Gastroesophageal sphincter (tissue), 4 donors: Measurements from ENCODE around the gene ANKS4B. TPM values are rescaled to one million over a fixed set of nuclear protein-coding genes. Genes with fewer than 3 reads are reported as not detected.

Source experiments
- ATAC-seq: fragments of 150-250 bp; one replicate; pipeline ENCODE4 v1.9.1; 2016; ENCODE audit warnings: mild to moderate bottlenecking, moderate library complexity
- H3K27ac ChIP-seq, 4 donors: fragments of 200-600 bp; sonication (generic) in 3 of 4; 1 replicate in 3 of 4; 2 replicates in 1 of 4; pipeline ENCODE4 v1.5.1; 2016 to 2019
- H3K27me3 ChIP-seq: fragments of 200-600 bp; sonication (generic); one replicate; pipeline ENCODE4 v1.5.1; 2019
- H3K36me3 ChIP-seq, 2 donors: fragments of 200-600 bp; sonication (generic); one replicate each; pipeline ENCODE4 v1.5.1; 2019; ENCODE audit warnings: control low read depth in 1 of 2
- H3K4me1 ChIP-seq, 3 donors: fragments of 200-600 bp; sonication (generic); 1 replicate in 2 of 3; 2 replicates in 1 of 3; pipeline ENCODE4 v1.5.1; 2016 to 2019; ENCODE audit warnings: control low read depth in 2 of 3
- H3K4me3 ChIP-seq, 2 donors: fragments of 200-600 bp; sonication (generic); one replicate each; pipeline ENCODE4 v1.5.1; 2019; ENCODE audit warnings: mild to moderate bottlenecking in 1 of 2, moderate library complexity in 1 of 2
- H3K9me3 ChIP-seq, 3 donors: fragments of 200-600 bp; sonication (generic); one replicate each; pipeline ENCODE4 v1.5.1; 2017 to 2019; ENCODE audit warnings: control low read depth in 2 of 3
- EP300 ChIP-seq: sonication (generic); formaldehyde crosslinking; IDR thresholded peaks from one replicate; pipeline ENCODE4 v1.6.1; 2017; ENCODE audit warnings: antibody characterized with exemption, mild to moderate bottlenecking
- POLR2A ChIP-seq, 2 donors: fragments of 450-650 bp; IDR thresholded peaks; one replicate each; pipeline ENCODE4 v1.6.1; 2017; ENCODE audit warnings: antibody characterized with exemption in 2 of 2, mild to moderate bottlenecking in 2 of 2, moderate library complexity in 1 of 2
- POLR2AphosphoS5 ChIP-seq: sonication (generic); formaldehyde crosslinking; IDR thresholded peaks from one replicate; pipeline ENCODE4 v1.6.1; 2017; ENCODE audit warnings: antibody characterized with exemption
- WGBS, 2 donors: methylation state at CpG; one replicate each; pipeline ENCODE4 v1.1.5; 2018; ENCODE audit warnings: low coverage in 1 of 2; 5-methylcytosine and 5-hydroxymethylcytosine counted together
- total RNA-seq, 4 donors: library from RNA; depleted of rRNA; stranded (reverse); fragments of >200 nt; gene quantifications; one replicate each; pipeline ENCODE4 v1.1.0, GENCODE V29; 2016
- TF ChIP-seq, protein P1 (sequence below), 4 experiments: fragments of 200-600 bp in 2 of 4; fragments of 450-650 bp in 2 of 4; sonication (generic) in 1 of 4; IDR thresholded peaks; one replicate each; pipeline ENCODE4 v1.5.1; 2017 to 2019; ENCODE audit warnings: antibody characterized with exemption in 4 of 4, mild to moderate bottlenecking in 2 of 4, moderate library complexity in 2 of 4

Gene ANKS4B, protein sequence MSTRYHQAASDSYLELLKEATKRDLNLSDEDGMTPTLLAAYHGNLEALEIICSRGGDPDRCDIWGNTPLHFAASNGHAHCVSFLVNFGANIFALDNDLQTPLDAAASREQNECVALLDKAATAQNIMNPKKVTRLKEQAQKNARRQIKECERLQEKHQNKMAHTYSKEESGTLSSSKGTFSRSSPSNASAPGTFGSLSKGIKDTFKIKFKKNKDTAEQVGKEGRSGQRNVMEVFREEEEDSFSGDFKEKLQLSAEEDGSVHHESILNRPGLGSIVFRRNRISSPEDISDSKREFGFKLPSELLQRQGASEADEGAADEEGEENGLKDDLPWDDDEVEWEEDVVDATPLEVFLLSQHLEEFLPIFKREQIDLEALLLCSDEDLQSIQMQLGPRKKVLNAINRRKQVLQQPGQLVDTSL
- not detected for total RNA-seq

DNA sequence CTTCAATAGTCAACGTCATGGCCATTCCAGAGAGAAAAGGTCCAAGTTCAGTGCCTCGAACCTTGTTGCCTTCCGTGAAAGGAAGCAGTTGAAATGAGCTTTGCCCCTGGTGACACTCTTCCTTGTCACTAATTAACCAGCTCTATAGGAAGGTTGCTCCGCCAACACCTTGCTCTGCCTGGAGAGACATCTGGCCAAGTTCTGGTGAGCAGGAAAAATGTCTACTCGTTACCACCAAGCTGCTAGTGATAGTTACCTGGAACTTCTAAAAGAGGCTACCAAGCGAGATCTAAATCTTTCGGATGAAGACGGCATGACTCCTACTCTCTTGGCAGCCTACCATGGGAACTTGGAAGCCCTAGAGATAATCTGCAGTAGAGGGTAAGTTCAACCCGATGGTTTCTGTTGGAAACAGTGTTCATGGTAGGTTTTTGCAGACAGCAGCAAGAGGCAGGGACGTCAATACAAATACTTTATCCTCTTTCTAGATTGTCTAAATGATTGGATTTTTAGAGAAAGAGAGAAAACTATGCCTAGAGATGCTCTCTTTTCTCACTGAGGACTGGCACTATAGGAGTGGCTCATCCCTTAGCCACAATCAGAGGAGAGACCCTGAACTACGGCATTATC, at the start of gene ANKS4B:
ANKS4B (plus strand) TSS at position 179 of the 630 bp plus-strand sequence; CDS start at position 218, 39 bp downstream.
- 81 to 90% methylated on average over 11 of the region's 11 CpGs for WGBS, 2 donors
- Histone ChIP-seq H3K4me1 (no peaks in the 10 kb centered on the region), H3K27ac (no peak within 1 kb of the TSS), H3K36me3 (no peaks in the 10 kb centered on the region), H3K9me3 (no peaks in the 10 kb centered on the region), H3K4me3 (no peak within 1 kb of the TSS), H3K27me3 (peaks cover 27% of the 10 kb centered on the region)
- TF ChIP-seq, protein P1, sequence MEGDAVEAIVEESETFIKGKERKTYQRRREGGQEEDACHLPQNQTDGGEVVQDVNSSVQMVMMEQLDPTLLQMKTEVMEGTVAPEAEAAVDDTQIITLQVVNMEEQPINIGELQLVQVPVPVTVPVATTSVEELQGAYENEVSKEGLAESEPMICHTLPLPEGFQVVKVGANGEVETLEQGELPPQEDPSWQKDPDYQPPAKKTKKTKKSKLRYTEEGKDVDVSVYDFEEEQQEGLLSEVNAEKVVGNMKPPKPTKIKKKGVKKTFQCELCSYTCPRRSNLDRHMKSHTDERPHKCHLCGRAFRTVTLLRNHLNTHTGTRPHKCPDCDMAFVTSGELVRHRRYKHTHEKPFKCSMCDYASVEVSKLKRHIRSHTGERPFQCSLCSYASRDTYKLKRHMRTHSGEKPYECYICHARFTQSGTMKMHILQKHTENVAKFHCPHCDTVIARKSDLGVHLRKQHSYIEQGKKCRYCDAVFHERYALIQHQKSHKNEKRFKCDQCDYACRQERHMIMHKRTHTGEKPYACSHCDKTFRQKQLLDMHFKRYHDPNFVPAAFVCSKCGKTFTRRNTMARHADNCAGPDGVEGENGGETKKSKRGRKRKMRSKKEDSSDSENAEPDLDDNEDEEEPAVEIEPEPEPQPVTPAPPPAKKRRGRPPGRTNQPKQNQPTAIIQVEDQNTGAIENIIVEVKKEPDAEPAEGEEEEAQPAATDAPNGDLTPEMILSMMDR (IDR thresholded peaks at IDR 0.05), result no peak
- TF ChIP-seq POLR2AphosphoS5 (no peak), POLR2A (IDR thresholded peaks at IDR 0.05) (no peak), EP300 (no peak)
- no peak for ATAC-seq

DNA sequence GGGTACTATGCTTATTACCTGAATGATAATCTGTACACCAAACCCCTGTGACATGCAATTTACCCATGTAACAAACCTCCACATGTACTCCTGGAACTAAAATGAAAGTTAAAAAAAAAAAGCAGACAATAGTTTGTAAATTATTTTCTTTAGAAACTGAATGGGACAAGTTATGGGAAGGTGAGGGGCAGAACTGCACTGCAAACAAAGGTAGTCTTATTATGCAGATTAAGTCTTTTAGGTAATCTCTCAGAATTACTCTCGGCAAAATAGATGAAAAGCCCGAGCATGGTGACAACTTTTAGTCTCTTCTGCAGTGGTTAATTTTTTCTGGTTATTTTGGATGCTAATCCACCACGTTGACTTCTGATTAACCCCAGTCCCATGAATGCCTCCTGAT, 49.5 kb upstream of the ANKS4B start:
- TF ChIP-seq, protein P1 (IDR thresholded peaks at IDR 0.05), result no peak
- no peak for TF ChIP-seq POLR2AphosphoS5
- no peak for TF ChIP-seq POLR2A (IDR thresholded peaks at IDR 0.05)
- peaks cover 5 to 46% of the 10 kb centered on the region in 2 donors for H3K36me3 ChIP-seq
- no peak overlapping the region for H3K4me3 ChIP-seq
- no peaks in the 10 kb centered on the region for H3K9me3 ChIP-seq
- H3K27ac ChIP-seq, result no peak overlapping the region
- peaks cover 0 to 7% (median 0%) of the 10 kb centered on the region in 3 donors for H3K4me1 ChIP-seq
- ATAC-seq, result no peak
- WGBS, 2 donors, result 75 to 92% methylated on average over 3 of the region's 3 CpGs
- H3K27me3 ChIP-seq, result no peaks in the 10 kb centered on the region

DNA sequence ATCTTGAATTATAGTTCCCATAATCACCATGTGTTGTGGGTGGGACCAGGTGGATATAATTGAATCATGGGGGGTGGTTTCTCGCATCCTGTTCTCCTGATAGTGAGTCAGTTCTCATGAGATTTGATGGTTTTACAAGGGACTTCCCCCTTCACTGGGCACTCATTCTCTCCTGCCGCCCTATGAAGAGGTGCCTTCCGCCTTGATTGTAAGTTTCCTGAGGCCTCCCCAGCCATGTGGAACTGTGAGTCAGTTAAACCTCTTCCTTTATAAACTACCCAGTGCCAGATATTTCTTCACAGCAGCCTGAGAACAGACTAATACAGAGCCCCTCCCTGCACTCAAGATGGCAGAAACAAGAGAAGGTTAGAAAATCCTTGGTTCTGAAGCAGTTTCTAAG, 48.7 kb upstream of the ANKS4B start:
- WGBS, 2 donors, result no CpG with 5 or more reads among the region's 3 CpGs
- Histone ChIP-seq H3K27me3 (no peaks in the 10 kb centered on the region), H3K4me1 (peaks cover 0 to 7% (median 0%) of the 10 kb centered on the region in 3 donors), H3K4me3 (no peak overlapping the region), H3K36me3 (peaks cover 0 to 37% of the 10 kb centered on the region in 2 donors), H3K9me3 (no peaks in the 10 kb centered on the region), H3K27ac (no peak overlapping the region)
- TF ChIP-seq POLR2A (IDR thresholded peaks at IDR 0.05) (no peak), POLR2AphosphoS5 (no peak), EP300 (no peak)
- TF ChIP-seq, protein P1 (IDR thresholded peaks at IDR 0.05), result no peak
- ATAC-seq, result no peak

GRCh38 chr16:21185659-21186325, 47.7 kb upstream of the ANKS4B start:
- peaks cover 0 to 7% (median 0%) of the 10 kb centered on the region in 3 donors for H3K4me1 ChIP-seq
- TF ChIP-seq POLR2A (IDR thresholded peaks at IDR 0.05), result no peak
- no peak for TF ChIP-seq POLR2AphosphoS5
- TF ChIP-seq, protein P1 (IDR thresholded peaks at IDR 0.05), result no peak
- TF ChIP-seq EP300, result no peak
- H3K27ac ChIP-seq, result no peak overlapping the region
- H3K9me3 ChIP-seq, result no peaks in the 10 kb centered on the region
- H3K27me3 ChIP-seq, result no peaks in the 10 kb centered on the region
- peaks cover 0 to 28% of the 10 kb centered on the region in 2 donors for H3K36me3 ChIP-seq
- no peak for ATAC-seq
- WGBS, 2 donors, result 86 to 93% methylated on average over 7 to 8 of the region's 12 CpGs
- H3K4me3 ChIP-seq, result no peak overlapping the region
